HG03139 (cell line): Measurements from ENCODE around the gene PAIP2.
"Not testable (repeated sequence)": the region's sequence is repeated elsewhere in the genome, so short reads cannot be mapped to it uniquely, and the experiment has no call there.

Experiments
- ATAC-seq: cut with Tn5 transposase; IDR thresholded peaks from one replicate; pipeline ENCODE4 v1.9.1; 2021; ENCODE audit not compliant: unreplicated experiment

The PAIP2 gene

DNA sequence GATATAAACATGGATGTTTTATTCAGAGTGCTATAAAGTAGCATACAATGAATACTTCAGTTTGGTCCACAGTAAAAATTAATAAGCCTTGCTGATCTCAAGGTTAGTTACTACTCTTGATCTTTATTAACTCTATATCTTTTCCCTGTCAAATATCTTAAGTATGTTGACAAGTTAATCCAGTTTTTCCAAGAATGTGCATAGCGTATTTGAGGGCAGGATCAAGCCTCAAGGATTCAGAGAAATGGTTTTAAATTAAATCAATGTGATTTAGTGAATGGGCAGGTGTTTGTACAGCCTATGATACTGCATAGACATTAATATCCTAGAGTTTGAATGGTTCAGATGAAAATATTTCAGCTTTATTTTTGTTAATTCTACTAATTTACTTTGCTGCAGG is 27.4 kb upstream of the PAIP2 start:
- no peak for ATAC-seq

DNA sequence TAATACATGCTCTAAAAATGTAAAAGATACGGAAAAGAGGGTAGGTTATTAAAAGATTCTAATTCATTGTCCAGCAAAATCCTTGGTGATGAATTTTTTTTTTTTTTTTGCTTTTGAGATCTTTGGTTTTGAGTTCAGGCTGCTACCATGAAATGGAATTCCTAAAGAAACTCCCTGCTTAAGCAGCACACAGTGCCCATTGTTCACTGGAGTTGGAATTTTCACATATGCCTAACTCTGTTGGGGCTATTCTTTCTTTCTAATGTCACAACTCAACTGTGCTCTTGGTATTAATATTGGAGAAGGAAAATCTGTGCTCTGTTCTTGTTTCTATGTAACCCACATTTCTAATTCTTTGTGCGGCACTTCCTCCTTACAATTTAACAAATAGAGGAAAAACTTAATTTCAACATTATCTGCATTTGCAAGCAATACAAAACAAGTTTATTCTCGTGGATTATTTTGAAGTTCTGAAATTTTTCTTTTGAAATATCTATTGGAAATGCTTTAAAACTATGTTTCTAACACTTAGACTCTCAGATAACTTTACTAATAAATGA is 26.5 kb upstream of the PAIP2 start:
- no peak for ATAC-seq

DNA sequence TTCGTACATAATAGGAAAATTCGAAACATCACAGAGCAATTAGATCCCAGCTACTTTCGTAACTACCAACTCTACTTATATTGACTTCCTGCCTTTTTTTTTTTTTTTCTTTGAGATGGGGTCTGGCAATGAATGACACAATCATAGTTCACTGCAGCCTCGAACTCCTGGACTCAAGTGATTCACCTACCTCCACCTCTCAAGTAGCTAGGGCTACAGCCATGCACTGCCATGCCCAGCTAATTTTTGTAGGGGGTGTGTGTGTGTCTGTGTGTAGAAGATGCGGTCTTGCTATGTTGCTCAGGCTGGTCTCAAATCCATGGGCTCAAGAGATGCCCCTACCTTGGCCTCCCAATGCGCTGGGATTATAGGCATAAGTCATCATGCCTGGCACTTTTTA is 5.8 kb upstream of the PAIP2 start:
- no peak for ATAC-seq

DNA sequence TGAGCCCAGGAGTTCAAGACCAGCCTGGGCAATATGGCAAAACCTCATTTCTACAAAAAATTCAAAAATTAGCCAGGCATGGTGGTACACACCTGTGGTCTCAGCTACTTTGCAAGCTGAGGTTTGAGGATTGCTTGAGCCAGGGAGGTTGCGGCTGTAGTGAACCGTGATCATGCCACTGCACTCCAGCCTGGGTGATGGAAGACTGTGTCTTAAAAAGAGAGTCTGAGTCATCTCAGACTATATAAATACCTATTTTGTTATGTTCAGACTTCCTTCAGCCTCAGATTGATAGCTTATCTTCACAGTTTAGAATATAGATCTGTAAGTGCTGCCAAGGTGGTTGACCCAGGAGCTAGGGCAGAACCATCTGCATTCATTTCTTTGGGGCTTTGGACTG is 1.6 kb upstream of the PAIP2 start:
- ATAC-seq = no peak

DNA sequence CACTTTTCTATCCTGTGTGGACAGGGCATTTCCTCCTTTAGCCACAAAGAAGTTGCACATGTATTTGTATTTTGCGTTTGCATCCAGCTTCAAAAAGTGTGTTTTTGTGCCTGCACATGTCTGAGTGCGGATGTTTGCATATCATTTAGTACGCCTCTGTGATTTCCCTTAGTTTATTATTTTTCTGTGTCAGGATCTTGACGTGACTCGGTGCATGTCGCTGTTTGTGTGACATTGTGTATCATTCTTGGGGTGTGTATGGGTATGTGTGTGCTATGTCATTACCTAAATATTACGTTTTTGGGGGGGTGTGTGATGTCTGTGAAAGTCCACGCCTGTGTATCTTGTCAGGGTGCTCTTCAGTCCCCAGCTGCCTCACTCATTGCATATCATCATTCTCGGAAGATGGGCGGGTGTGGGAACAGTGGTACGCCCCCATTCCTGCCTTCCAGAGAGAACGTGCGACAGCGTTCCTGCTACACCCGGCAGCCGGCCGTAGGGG is 416 bp upstream of the PAIP2 start:
- no peak for ATAC-seq

DNA sequence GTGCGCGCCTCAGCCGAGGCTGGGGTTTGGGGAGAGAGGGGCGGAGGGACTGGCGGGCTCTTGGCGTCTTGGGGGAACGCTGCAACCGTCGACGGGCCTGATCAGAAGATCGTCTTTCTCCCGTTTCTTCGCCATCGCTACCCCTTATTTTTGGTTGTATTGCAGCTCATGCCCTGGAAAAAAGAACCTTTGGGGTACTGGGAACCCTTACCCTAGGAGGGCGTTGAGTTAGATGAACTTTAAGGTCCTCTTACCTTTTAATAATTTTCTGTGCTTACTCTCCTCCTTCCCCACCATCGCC is 719 bp downstream of the PAIP2 start:
- ATAC-seq = peak; percentile 39

DNA sequence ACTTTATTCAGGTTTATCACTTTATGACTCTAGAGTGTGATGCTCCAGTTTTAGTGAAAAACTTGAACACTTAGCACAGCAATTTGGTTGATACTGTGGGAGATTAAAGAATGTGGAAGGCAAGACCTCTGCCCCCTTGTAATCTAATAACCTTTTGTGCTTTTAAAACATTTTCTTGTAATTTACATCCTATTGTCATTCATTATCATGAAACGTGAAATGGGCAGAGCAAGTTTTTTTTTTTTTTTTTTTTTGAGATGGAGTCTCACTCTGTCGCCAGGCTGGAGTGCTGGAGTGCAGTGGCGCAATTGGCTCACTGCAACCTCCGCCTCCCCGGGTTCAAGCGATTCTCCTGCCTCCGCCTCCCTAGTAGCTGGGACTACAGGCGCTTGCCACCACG is 1.8 kb downstream of the PAIP2 start:
- no peak for ATAC-seq

DNA sequence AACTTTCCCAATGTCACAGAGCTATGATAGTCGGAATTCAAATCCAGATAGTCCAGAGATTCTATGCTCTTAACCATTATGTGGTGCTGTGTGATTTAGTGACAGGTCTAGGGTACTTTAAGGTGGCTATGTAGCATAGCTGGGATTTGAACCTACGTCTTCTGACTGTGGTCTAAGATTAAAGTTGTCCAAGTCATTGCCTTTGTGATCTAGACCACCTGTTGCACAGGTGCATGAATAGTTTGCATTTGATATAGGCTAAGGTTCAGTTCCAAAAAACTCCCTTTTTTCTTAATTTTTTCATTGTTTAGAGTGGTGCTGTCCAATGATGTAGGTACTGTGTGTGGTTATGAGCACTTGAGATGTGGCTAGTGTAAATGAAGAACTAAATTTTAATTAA is 2.5 kb downstream of the PAIP2 start:
- no peak for ATAC-seq

DNA sequence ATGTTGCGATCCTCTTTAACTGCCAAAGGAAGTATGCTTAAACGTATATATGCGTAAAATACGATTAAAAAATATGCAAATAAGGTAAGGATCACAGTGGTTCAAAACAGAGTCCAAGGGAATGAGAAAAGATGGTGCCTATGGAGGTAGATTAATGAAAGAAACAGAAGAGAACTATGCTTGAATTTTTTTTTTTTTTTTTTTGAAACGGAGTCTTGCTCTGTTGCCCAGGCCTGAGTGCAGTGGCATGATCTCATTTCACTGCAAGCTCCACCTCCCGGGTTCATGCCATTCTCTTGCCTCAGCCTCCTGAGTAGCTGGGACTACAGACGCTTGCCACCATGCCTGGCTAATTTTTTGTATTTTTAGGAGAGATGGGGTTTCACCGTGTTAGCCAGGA is 3.8 kb downstream of the PAIP2 start:
- ATAC-seq = not testable (repeated sequence)

DNA sequence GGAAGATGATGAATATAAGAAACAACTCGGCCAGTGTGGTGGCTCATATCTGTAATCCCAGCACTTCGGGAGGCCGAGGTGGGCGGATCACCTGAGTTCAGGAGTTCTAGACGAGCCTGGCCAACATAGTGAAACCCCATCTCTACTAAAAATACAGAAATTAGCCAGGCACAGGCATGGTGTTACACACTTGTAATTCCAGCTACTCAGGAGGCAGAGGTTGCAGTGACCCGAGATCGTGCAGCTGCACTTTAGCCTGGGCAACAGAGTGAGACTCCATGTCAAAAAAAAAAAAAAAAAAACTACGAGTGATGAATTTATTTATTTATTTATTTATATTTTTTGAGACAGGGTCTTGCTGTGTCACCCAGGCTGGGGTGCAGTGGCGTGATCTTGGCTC is 6.2 kb downstream of the PAIP2 start:
- not testable (repeated sequence) for ATAC-seq

DNA sequence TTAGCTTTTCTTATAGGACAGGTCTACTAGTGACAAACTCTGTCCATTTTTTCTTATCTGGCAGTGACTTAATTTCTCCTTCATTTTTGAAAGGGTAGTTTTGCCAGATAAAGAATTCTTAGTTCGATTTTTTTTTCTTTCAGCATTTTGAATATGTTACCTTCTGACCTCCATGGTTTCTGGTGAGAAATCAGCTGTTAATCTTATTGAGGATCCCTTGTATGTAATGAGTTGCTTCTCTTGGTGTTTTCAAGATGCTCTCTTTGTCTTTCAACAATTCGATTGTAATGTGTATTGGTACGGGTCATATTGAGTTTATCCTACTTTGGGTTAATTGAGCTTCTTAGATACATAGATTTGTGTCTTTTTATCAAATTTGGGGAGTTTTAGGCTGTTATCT is 12.5 kb downstream of the PAIP2 start:
- no peak for ATAC-seq

DNA sequence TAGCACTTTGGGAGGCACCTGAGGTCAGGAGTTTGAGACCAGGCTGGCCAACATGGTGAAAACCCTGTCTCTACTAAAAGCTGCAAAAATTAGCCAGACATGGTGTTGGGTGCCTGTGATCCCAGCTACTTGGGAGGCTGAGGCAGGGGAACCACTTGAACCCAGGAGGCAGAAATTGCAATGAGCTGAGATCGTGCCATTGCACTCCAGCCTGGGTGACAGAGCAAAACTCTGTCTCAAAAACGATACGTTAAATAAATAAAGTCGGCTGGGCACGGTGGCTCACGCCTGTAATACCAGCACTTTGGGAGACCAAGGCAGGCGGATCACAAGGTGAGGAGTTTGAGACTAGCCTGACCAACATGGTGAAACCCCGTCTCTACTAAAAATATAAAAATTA is 14.2 kb downstream of the PAIP2 start:
- ATAC-seq = not testable (repeated sequence)

DNA sequence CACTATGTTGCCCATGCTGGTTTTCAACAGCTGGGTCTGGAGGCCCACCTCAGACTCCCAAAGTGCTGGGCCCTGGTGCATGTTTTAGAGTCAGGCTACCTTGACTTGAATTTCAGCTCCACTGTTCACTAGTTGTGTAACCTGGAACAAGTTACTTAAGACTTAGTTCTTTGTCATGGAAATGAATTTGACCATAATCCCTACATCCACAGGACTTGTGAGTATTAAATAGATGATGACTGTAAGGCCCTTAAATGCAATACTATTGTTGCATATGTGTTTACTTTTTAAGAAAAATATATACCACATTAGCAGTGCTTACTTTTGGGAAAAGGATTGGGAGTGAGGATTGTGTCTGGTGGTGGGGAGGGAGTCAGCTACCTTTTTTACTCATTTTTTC is 16.4 kb downstream of the PAIP2 start:
- ATAC-seq = no peak

DNA sequence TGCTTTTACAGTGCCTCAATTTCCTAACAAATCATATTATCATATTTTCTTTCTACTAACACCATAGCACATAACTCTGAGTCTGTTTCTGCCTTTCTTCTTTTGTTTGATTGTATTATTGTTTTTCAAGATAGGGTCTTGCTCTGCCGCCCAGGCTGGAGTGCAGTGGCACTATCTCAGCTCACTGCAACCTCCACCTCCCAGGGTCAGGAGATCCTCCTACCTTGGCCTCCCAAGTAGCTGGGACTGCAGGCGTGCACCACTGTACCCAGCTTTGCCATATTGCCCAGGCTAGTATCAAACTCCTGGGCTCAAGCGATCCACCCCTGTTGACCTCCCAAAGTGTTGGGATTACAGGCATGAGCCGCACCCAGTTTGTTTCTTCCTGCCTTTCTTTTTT is 18.7 kb downstream of the PAIP2 start:
- ATAC-seq = no peak

DNA sequence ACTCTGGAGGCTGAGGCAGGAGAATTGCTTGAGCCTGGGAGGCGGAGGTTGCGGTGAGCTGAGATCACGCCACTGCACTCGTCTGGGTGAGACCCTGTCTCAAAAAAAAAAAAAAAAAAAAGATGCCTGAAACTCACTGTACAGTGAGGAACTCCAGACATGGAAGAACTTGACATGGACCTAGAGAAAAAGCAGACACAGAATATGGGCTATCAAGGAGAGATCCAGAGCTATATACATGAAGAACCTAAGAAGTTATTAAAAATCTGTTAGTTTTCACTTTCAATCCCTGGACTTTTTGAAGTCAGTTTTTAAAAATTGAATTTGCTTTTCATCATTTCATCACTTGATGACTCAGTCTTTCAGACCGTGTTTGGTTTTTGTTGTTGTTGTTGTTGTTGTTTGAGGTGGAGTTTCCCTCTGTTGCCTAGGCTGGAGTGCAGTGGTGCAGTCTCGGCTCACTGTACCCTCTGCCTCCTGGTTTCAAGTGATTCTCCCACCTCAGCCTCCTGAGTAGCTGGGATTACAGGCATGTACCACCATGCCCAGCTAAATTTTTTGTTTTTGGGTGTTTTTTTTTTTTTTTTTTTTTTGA is 20.3 kb downstream of the PAIP2 start:
- ATAC-seq = no peak

DNA sequence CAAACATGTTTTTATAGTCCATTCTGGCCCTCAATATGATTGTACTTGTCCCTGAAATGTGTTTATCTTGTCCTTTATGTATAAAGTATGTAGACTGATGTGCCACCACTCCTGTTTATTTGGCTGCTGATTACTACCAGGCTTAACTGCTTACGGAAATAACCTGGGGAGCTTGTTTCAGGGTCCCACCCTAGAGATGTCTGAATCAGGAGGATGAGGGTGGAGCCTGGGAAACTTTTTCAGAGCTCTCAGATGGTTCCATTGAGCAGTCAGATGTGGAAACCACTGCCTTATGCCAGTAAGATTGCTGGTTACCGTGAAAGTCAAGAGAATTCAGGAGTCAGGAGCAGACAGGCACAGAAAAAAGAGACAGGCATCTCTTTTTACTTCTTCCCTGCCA is 22.3 kb downstream of the PAIP2 start:
- ATAC-seq = no peak

DNA sequence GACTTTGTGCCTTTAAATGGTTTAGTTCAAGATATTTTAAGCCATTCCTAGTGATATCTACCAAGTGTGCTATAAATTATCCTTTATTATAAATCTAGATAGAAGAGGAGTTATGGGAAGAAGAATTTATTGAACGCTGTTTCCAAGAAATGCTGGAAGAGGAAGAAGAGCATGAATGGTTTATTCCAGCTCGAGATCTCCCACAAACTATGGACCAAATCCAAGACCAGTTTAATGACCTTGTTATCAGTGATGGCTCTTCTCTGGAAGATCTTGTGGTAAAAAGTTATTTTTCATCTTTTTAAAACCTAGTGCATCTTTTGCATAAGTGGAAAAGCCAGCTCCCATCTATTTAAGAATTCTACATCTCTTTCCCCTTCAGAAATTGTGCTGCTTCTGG is 22.8 kb downstream of the PAIP2 start:
- no peak for ATAC-seq

DNA sequence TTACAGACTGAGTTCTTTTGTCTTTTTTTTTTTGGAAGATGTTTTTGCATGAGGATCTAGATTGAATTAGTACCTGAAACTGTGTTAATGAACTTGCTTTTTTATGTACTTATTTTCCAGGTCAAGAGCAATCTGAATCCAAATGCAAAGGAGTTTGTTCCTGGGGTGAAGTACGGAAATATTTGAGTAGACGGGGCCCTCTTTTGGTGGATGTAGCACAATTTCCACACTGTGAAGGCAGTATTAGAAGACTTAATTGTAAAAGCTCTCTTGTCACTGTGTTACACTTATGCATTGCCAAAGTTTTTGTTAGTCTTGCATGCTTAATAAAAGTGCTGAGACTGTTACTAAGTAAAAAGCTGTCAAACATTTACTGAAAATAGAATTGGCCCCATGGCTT is 27.0 kb downstream of the PAIP2 start:
- no peak for ATAC-seq

DNA sequence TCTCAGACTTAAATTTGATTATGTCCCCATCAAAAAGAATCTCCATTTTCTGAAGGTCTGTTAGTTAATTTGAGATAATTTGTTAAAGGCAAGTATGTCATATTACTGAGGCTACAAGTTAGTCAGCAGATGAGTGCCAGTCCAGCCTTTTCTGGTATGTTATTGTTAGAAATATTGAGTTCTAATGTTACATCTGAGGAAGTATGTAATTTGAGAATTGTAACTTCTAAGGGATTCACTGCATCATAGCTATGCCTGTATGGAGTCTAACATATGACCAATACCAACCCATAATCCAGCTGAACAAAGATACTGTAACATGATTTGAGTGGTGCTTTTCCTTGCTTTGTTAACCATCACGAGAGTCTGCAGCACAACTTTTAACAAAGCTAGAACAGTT is 27.5 kb downstream of the PAIP2 start:
- ATAC-seq = no peak

DNA sequence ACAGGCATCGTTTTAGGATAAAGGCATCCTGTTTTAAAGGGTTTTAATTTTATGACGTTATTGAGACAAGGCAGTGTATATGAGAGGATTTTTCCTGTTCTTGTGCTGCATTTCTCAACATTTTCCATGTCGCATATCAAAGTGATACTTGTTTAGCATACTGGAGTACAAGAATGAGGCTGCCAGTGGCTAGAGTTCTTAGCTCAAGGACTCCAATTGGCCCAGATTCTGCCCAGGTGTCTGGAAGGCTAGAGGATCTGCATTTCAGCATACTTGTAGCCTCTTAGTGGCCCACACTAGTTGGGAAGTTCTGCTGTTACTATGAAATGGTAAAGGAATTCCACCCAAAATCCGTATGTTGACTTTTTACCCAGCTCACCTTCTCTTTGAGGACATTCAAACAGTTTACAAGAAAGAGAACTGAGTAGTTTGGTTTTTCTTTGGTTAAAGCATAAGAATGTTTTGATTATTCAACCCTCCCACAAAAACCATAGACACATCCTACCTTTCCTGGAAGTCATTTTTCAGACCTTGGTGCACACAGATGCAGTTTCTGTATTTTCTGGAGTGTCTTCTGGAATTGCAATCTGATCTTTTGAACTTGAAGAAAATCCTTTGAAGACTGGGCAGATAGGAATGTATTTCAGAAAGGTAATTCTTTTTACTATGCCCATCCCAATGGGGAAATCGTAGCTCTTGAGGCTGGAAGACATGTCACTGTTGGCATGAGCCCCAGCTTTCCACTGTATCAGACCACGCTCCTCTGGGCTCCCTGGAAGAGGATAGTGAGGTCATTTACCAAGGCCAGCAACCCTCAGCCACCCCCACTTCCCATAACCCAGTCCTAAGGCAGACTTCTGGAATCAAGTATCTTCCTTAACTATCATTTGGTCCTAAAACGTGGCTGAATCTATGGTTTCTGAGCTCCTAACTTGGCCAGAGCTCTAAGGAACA is 30.1 kb downstream of the PAIP2 start:
- ATAC-seq = no peak

DNA sequence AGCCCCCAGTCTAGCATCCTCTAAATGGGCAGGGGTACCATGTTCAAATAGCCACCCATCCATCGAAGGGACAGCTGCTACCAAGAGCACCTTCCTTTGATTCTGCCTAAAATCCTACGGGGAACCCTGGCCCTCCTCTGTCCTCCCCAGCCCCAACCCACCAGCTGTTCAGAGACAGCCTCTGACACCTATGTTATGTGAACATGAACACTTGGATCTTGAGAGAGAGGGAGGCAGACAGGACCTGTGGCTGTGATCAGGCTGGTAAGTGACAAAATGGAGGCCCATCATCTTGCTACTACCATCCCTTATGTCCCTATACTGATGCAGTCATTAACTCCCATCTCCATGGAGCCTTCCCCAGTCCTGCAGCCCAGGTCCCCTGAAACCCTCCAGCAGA is 33.3 kb downstream of the PAIP2 start:
- no peak for ATAC-seq

DNA sequence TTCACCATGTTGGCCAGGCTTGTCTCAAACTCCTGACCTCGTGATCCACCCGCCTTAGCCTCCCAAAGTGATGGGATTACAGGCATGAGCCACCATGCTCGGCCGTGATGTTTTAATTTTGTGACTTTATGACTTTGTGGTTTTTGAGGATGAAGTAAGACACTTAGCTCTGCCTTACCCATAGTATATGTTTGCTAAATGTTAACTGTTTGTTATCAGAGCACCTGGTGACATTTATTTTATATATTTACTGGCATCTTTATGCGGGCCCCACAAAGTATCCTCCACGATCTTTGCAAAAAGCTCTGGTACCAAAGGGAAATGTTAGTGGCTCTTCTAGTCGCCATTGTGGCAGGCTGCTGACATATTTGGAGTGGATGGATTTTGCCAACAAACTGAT is 34.7 kb downstream of the PAIP2 start:
- ATAC-seq = no peak
